IMR-90 (cell line): ENCODE measurements around the gene ST8SIA6. TPM values are rescaled to one million over a fixed set of nuclear protein-coding genes. Genes with fewer than 3 reads are reported as not detected.

Experiments used
- ATAC-seq: fragments of 200-7000 bp; cut with Tn5 transposase; 2 replicates; pipeline ENCODE4 v1.9.1; 2020; ENCODE audit warnings: low read depth, mild to moderate bottlenecking, moderate library complexity
- BruUV-seq: library from RNA; stranded (reverse); fragments of 400-500 nt; replicated peaks from 2 replicates; lab custom pipeline; 2021; lab: Mats Ljungman, UMichigan
- CTCF ChIA-PET: fragments of 300-600 bp; formaldehyde crosslinking; extraction: SDS; loops from one replicate; lab custom pipeline; 2021; ENCODE audit warnings: antibody characterized with exemption; lab: Yijun Ruan, JAX
- POLR2A ChIA-PET: fragments of 300-600 bp; sonication (Branson Sonifier 250); formaldehyde crosslinking; loops from one replicate; lab custom pipeline; 2022; ENCODE audit warnings: antibody characterized with exemption; ENCODE audit not compliant: unreplicated experiment; lab: Charles Lee
- DNase-seq: peaks from one replicate; pipeline ENCODE4 v3.0.0; 2013
- H2AFZ ChIP-seq: replicated peaks from 2 replicates; pipeline ENCODE3; 2013; ENCODE audit warnings: low read length, mild to moderate bottlenecking; ENCODE audit not compliant: poor library complexity
- H2AK5ac ChIP-seq: 2 replicates; pipeline ENCODE4 v1.6.1; 2013; ENCODE audit warnings: low read depth, low read length, inconsistent platforms
- H2AK9ac ChIP-seq: replicated peaks from 2 replicates; pipeline ENCODE3; 2013; ENCODE audit warnings: mild to moderate bottlenecking, low read depth, low read length, moderate library complexity; ENCODE audit not compliant: poor library complexity
- H2BK120ac ChIP-seq: 2 replicates; pipeline ENCODE4 v1.6.1; 2013; ENCODE audit warnings: low read depth, low read length, inconsistent platforms
- H2BK15ac ChIP-seq: 3 replicates; pipeline ENCODE4 v1.6.1; 2013; ENCODE audit warnings: low read depth, low read length, inconsistent platforms
- H2BK20ac ChIP-seq: 2 replicates; pipeline ENCODE4 v1.6.1; 2013; ENCODE audit warnings: low read depth, mild to moderate bottlenecking, inconsistent platforms, low read length, moderate library complexity
- H2BK5ac ChIP-seq: 2 replicates; pipeline ENCODE4 v1.6.1; 2013; ENCODE audit warnings: mild to moderate bottlenecking, low read depth, low read length, inconsistent platforms; ENCODE audit not compliant: poor library complexity, severe bottlenecking
- H3K14ac ChIP-seq: replicated peaks from 2 replicates; pipeline ENCODE4 v1.6.1; 2013; ENCODE audit warnings: low read depth, low read length, inconsistent platforms
- H3K18ac ChIP-seq: 2 replicates; pipeline ENCODE4 v1.6.1; 2013; ENCODE audit warnings: low read depth, low read length, control low read depth
- H3K23ac ChIP-seq: 2 replicates; pipeline ENCODE4 v1.6.1; 2013; ENCODE audit warnings: low read depth, low read length, inconsistent platforms
- H3K27ac ChIP-seq: 2 replicates; pipeline ENCODE4 v1.5.1; 2013; ENCODE audit warnings: mild to moderate bottlenecking, control low read depth, low read length; ENCODE audit not compliant: insufficient read depth
- H3K27me3 ChIP-seq: 2 replicates; pipeline ENCODE4 v1.6.1; 2013; ENCODE audit warnings: low read length; ENCODE audit not compliant: control insufficient read depth, insufficient read depth
- H3K36me3 ChIP-seq: 2 replicates; pipeline ENCODE4 v1.6.1; 2013; ENCODE audit warnings: low read length, mixed read lengths; ENCODE audit not compliant: control insufficient read depth, insufficient read depth
- H3K4ac ChIP-seq: 2 replicates; pipeline ENCODE4 v1.6.1; 2013; ENCODE audit warnings: low read depth, low read length, inconsistent platforms
- H3K4me1 ChIP-seq: 2 replicates; pipeline ENCODE4 v1.6.1; 2013; ENCODE audit warnings: low read length, mixed read lengths; ENCODE audit not compliant: control insufficient read depth, insufficient read depth
- H3K4me2 ChIP-seq: 2 replicates; pipeline ENCODE4 v1.6.1; 2013; ENCODE audit warnings: low read depth, mild to moderate bottlenecking, control low read depth, low read length, moderate library complexity
- H3K4me3 ChIP-seq: 2 replicates; pipeline ENCODE4 v1.5.1; 2013; ENCODE audit warnings: low read depth, mild to moderate bottlenecking, control low read depth, low read length, moderate library complexity; ENCODE audit not compliant: insufficient read depth
- H3K56ac ChIP-seq: 2 replicates; pipeline ENCODE4 v1.6.1; 2013; ENCODE audit warnings: low read length, inconsistent platforms; ENCODE audit not compliant: insufficient read depth; ENCODE audit errors: extremely low read depth
- H3K79me1 ChIP-seq, 2 experiments: 2 replicates each; pipeline ENCODE4 v1.6.1; 2013; ENCODE audit warnings: low read length in 2 of 2, inconsistent platforms in 1 of 2, low read depth in 1 of 2
- H3K9ac ChIP-seq: 2 replicates; pipeline ENCODE4 v1.6.1; 2013; ENCODE audit warnings: low read depth, low read length, control low read depth
- H3K9me1 ChIP-seq: 2 replicates; pipeline ENCODE4 v1.6.1; 2013; ENCODE audit warnings: low read length, inconsistent platforms; ENCODE audit not compliant: insufficient read depth
- H3K9me3 ChIP-seq: 2 replicates; pipeline ENCODE4 v1.6.1; 2013; ENCODE audit warnings: low read length; ENCODE audit not compliant: control insufficient read depth, insufficient read depth
- H4K20me1 ChIP-seq: 2 replicates; pipeline ENCODE4 v1.6.1; 2013; ENCODE audit warnings: low read length, inconsistent platforms; ENCODE audit not compliant: insufficient read depth
- H4K5ac ChIP-seq: 2 replicates; pipeline ENCODE4 v1.6.1; 2013; ENCODE audit warnings: mild to moderate bottlenecking, low read depth, low read length, control low read depth
- H4K8ac ChIP-seq, 2 experiments: 2 replicates each; pipeline ENCODE4 v1.6.1; 2013; ENCODE audit warnings: low read depth in 2 of 2, low read length in 2 of 2, control low read depth in 1 of 2, inconsistent platforms in 1 of 2
- H4K91ac ChIP-seq: 2 replicates; pipeline ENCODE4 v1.6.1; 2013; ENCODE audit warnings: low read depth, low read length, inconsistent platforms; ENCODE audit not compliant: insufficient read depth
- BHLHE40 ChIP-seq: fragments of 150-350 bp; IDR thresholded peaks from 2 replicates; pipeline ENCODE4 v1.6.1; 2016; ENCODE audit warnings: mild to moderate bottlenecking, low read depth, low read length
- CEBPB ChIP-seq: IDR thresholded peaks from 2 replicates; pipeline ENCODE4 v1.6.1; 2012; ENCODE audit warnings: low read depth, low read length, improper control_type of control experiment
- CHD1 ChIP-seq: IDR thresholded peaks from 2 replicates; pipeline ENCODE4 v1.6.1; 2012; ENCODE audit warnings: low read depth, low read length, improper control_type of control experiment
- FOS ChIP-seq: fragments of 150-350 bp; IDR thresholded peaks from 2 replicates; pipeline ENCODE4 v1.6.1; 2016; ENCODE audit warnings: low read depth, low read length
- MAFK ChIP-seq: IDR thresholded peaks from 2 replicates; pipeline ENCODE4 v1.6.1; 2012; ENCODE audit warnings: low read depth, low read length, improper control_type of control experiment
- MAZ ChIP-seq: IDR thresholded peaks from 2 replicates; pipeline ENCODE4 v1.6.1; 2012; ENCODE audit warnings: low read depth, mild to moderate bottlenecking, low read length, improper control_type of control experiment, moderate library complexity, borderline replicate concordance
- MXI1 ChIP-seq: IDR thresholded peaks from 2 replicates; pipeline ENCODE4 v1.6.1; 2012; ENCODE audit warnings: low read depth, mild to moderate bottlenecking, low read length, moderate library complexity, borderline replicate concordance
- NFE2L2 ChIP-seq: fragments of 150-350 bp; IDR thresholded peaks from 2 replicates; pipeline ENCODE4 v1.6.1; 2016; ENCODE audit warnings: low read depth, mild to moderate bottlenecking, low read length
- POLR2A ChIP-seq: IDR thresholded peaks from 2 replicates; pipeline ENCODE4 v1.6.1; 2012; ENCODE audit warnings: mild to moderate bottlenecking, low read depth, low read length
- RAD21 ChIP-seq: IDR thresholded peaks from 2 replicates; pipeline ENCODE4 v1.6.1; 2012; ENCODE audit warnings: low read length, improper control_type of control experiment
- RCOR1 ChIP-seq: IDR thresholded peaks from 2 replicates; pipeline ENCODE4 v1.6.1; 2012; ENCODE audit warnings: mild to moderate bottlenecking, low read length, improper control_type of control experiment; ENCODE audit not compliant: insufficient replicate concordance
- RFX5 ChIP-seq: IDR thresholded peaks from 2 replicates; pipeline ENCODE4 v1.8.0; 2012; ENCODE audit warnings: low read depth, mild to moderate bottlenecking, low read length, moderate library complexity
- SMC3 ChIP-seq: fragments of 150-350 bp; IDR thresholded peaks from 2 replicates; pipeline ENCODE4 v1.6.1; 2016; ENCODE audit warnings: low read depth, mild to moderate bottlenecking, antibody characterized with exemption, low read length, moderate library complexity
- WGBS, 2 experiments: methylation state at CpG; one replicate each; pipeline versions ENCODE4 v1.1.5 to v1.1.7; 2013; ENCODE audit warnings: missing lambda C conversion rate in 2 of 2; ENCODE audit not compliant: insufficient read length in 1 of 2; ENCODE audit errors: extremely low coverage in 2 of 2; 5-methylcytosine and 5-hydroxymethylcytosine counted together
- dilution Hi-C: fragments of 300-500 bp; cut with HindIII; formaldehyde crosslinking; loops from one replicate; pipeline ENCODE4 v1.14.3; 2018; ENCODE audit warnings: low sequenced_read_pairs; ENCODE audit not compliant: unreplicated experiment
- in situ Hi-C: fragments of 300-500 bp; cut with MboI; formaldehyde crosslinking; loops from 3 replicates; pipeline ENCODE4 v1.14.3; 2019; ENCODE audit warnings: low sequenced_read_pairs, inconsistent platforms, mixed read lengths
- intact Hi-C: fragments of 100-400 bp; cut with micrococcal nuclease; formaldehyde crosslinking; loops from 2 replicates; pipeline ENCODE4 v1.10.0; 2022
- polyA plus RNA-seq, 3 experiments: library from polyadenylated mRNA; depleted of rRNA; stranded (reverse); fragments of >200 nt; gene quantifications; 2 replicates each; pipeline ENCODE4 v1.2.3, GENCODE V29; 2012; ENCODE audit warnings: low replicate concordance in 1 of 3
- total RNA-seq: library from RNA; depleted of rRNA; stranded (reverse); fragments of >200 nt; gene quantifications from 2 replicates; pipeline ENCODE4 v1.2.3, GENCODE V29; 2012
- TF ChIP-seq, protein P1 (sequence below): conservative IDR thresholded peaks from 2 replicates; pipeline ENCODE4 v1.5.1; 2012; ENCODE audit warnings: mild to moderate bottlenecking, low read depth, low read length, improper control_type of control experiment
- TF ChIP-seq, protein P2 (sequence below): fragments of 150-350 bp; IDR thresholded peaks from 2 replicates; pipeline ENCODE4 v1.6.1; 2016; ENCODE audit warnings: low read depth, mild to moderate bottlenecking, low read length, moderate library complexity, borderline replicate concordance
- TF ChIP-seq, protein P3 (sequence below): fragments of 150-350 bp; IDR thresholded peaks from 2 replicates; pipeline ENCODE4 v1.6.1; 2017; ENCODE audit warnings: mild to moderate bottlenecking, antibody characterized with exemption, low read length, low read depth

ST8SIA6 gene
- total and polyA plus RNA-seq, 2 of the 4 experiments (the other 2 are of a cell fraction) = 0.10 to 0.18 TPM

DNA sequence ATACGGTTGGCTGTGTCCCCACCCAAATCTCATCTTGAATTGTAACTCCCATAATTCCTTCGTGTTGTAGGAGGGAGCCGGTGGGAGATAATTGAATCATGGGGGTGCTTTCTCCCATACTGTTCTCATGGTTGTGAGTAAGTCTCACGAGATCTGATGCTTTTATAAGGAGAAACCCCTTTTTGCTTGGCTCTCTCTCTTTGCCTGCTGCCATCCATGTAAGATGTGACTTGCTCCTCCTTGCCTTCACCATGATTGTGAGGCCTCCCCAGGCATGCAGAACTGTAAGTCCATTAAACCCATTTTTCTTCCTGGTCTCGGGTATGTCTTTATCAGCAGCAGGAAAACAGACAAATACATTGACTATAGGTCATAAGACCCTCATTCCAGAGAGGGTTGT, 15.9 kb upstream of the ST8SIA6 start:
- H3K9me3 ChIP-seq = no peaks in the 10 kb centered on the region
- ChIA-PET POLR2A (no interaction called here), CTCF (no interaction called here)
- no peaks in the 10 kb centered on the region for H3K9me1 ChIP-seq
- H3K9ac ChIP-seq = no peak overlapping the region
- H3K14ac ChIP-seq = no peak overlapping the region
- H3K4me2 ChIP-seq = no peak overlapping the region
- no peak overlapping the region for H2AK9ac ChIP-seq
- no peak overlapping the region for H3K4ac ChIP-seq
- ATAC-seq (no peak), DNase-seq (no peak)
- H2AK5ac ChIP-seq = no peak overlapping the region
- no peak overlapping the region for H4K8ac ChIP-seq
- H2AFZ ChIP-seq = no peak overlapping the region
- H3K18ac ChIP-seq = no peak overlapping the region
- dilution Hi-C loops = no loop called here
- no peaks in the 10 kb centered on the region for H3K27me3 ChIP-seq
- H3K79me1 ChIP-seq = no peaks in the 10 kb centered on the region
- H2BK5ac ChIP-seq = no peak overlapping the region
- no peak overlapping the region for H2BK20ac ChIP-seq
- intact Hi-C loops = no loop called here
- H3K27ac ChIP-seq = no peak overlapping the region
- no peaks in the 10 kb centered on the region for H3K36me3 ChIP-seq
- in situ Hi-C loops = no loop called here
- no peak overlapping the region for H4K5ac ChIP-seq
- no peak overlapping the region for H3K56ac ChIP-seq
- no TSS peak for BruUV-seq
- WGBS, 2 experiments = no CpG with 5 or more reads among the region's 5 CpGs
- no peak overlapping the region for H3K4me3 ChIP-seq
- no peak overlapping the region for H4K91ac ChIP-seq
- no peaks in the 10 kb centered on the region for H4K20me1 ChIP-seq
- no peak overlapping the region for H2BK15ac ChIP-seq
- H2BK120ac ChIP-seq = no peak overlapping the region
- 0 out of 2 replicates have a peak, but pooled peaks cover 3% of the 10 kb centered on the region for H3K4me1 ChIP-seq
- TF ChIP-seq MXI1 = no peak
- TF ChIP-seq, protein P1, sequence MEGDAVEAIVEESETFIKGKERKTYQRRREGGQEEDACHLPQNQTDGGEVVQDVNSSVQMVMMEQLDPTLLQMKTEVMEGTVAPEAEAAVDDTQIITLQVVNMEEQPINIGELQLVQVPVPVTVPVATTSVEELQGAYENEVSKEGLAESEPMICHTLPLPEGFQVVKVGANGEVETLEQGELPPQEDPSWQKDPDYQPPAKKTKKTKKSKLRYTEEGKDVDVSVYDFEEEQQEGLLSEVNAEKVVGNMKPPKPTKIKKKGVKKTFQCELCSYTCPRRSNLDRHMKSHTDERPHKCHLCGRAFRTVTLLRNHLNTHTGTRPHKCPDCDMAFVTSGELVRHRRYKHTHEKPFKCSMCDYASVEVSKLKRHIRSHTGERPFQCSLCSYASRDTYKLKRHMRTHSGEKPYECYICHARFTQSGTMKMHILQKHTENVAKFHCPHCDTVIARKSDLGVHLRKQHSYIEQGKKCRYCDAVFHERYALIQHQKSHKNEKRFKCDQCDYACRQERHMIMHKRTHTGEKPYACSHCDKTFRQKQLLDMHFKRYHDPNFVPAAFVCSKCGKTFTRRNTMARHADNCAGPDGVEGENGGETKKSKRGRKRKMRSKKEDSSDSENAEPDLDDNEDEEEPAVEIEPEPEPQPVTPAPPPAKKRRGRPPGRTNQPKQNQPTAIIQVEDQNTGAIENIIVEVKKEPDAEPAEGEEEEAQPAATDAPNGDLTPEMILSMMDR = no peak
- no peak for TF ChIP-seq MAFK
- TF ChIP-seq RAD21 = no peak
- TF ChIP-seq FOS = no peak
- no peak for TF ChIP-seq MAZ
- TF ChIP-seq, protein P2, sequence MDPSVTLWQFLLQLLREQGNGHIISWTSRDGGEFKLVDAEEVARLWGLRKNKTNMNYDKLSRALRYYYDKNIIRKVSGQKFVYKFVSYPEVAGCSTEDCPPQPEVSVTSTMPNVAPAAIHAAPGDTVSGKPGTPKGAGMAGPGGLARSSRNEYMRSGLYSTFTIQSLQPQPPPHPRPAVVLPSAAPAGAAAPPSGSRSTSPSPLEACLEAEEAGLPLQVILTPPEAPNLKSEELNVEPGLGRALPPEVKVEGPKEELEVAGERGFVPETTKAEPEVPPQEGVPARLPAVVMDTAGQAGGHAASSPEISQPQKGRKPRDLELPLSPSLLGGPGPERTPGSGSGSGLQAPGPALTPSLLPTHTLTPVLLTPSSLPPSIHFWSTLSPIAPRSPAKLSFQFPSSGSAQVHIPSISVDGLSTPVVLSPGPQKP = no peak
- TF ChIP-seq SMC3 = no peak
- TF ChIP-seq, protein P3, sequence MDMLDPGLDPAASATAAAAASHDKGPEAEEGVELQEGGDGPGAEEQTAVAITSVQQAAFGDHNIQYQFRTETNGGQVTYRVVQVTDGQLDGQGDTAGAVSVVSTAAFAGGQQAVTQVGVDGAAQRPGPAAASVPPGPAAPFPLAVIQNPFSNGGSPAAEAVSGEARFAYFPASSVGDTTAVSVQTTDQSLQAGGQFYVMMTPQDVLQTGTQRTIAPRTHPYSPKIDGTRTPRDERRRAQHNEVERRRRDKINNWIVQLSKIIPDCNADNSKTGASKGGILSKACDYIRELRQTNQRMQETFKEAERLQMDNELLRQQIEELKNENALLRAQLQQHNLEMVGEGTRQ = no peak
- TF ChIP-seq CEBPB = no peak
- TF ChIP-seq POLR2A = no peak
- no peak for TF ChIP-seq RCOR1
- TF ChIP-seq CHD1 = no peak
- no peak for TF ChIP-seq RFX5
- TF ChIP-seq NFE2L2 = no peak
- no peak for TF ChIP-seq BHLHE40
- no peak overlapping the region for H3K23ac ChIP-seq
